ENCODE results near the gene ARHGEF39.
A peak's percentile ranks its signal among the peaks of the same experiment; 100 is the strongest.

ARHGEF39 gene

DNA sequence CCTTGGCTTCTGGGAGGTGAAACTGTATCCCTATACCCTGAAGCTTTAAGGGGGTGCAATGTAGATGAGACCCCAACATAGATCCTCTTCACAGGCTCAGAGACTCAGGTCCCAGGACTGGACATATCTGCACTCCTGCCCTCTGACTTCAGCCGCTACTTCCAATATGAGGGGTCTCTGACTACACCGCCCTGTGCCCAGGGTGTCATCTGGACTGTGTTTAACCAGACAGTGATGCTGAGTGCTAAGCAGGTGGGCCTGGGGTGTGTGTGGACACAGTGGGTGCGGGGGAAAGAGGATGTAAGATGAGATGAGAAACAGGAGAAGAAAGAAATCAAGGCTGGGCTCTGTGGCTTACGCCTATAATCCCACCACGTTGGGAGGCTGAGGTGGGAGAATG, 14.1 kb upstream of the ARHGEF39 start:
- DNase-seq (ENCODE audit: low spot score) (no peak), FAIRE-seq (no peak)

DNA sequence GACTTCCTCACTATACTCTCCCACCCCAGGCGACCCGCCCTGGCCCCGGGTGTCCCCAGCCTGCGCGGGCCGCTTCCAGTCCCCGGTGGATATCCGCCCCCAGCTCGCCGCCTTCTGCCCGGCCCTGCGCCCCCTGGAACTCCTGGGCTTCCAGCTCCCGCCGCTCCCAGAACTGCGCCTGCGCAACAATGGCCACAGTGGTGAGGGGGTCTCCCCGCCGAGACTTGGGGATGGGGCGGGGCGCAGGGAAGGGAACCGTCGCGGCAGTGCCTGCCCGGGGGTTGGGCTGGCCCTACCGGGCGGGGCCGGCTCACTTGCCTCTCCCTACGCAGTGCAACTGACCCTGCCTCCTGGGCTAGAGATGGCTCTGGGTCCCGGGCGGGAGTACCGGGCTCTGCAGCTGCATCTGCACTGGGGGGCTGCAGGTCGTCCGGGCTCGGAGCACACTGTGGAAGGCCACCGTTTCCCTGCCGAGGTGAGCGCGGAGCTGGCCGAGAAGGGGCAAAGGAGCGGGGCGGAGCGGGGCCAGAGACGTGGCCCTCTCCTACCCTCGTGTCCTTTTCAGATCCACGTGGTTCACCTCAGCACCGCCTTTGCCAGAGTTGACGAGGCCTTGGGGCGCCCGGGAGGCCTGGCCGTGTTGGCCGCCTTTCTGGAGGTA, 10.9 kb upstream of the ARHGEF39 start:
- DNase-seq (ENCODE audit: low spot score) = no peak
- FAIRE-seq = no peak

DNA sequence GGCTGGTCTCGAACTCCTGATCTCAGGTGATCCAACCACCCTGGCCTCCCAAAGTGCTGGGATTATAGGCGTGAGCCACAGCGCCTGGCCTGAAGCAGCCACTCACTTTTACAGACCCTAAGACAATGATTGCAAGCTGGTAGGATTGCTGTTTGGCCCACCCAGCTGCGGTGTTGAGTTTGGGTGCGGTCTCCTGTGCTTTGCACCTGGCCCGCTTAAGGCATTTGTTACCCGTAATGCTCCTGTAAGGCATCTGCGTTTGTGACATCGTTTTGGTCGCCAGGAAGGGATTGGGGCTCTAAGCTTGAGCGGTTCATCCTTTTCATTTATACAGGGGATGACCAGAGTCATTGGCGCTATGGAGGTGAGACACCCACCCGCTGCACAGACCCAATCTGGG, 10.2 kb upstream of the ARHGEF39 start:
- DNase-seq (ENCODE audit: low spot score) = no peak
- no peak for FAIRE-seq

DNA sequence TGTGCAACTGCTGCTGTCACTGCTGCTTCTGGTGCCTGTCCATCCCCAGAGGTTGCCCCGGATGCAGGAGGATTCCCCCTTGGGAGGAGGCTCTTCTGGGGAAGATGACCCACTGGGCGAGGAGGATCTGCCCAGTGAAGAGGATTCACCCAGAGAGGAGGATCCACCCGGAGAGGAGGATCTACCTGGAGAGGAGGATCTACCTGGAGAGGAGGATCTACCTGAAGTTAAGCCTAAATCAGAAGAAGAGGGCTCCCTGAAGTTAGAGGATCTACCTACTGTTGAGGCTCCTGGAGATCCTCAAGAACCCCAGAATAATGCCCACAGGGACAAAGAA, 9.0 kb upstream of the ARHGEF39 start:
- FAIRE-seq (no peak), DNase-seq (ENCODE audit: low spot score) (no peak)

DNA sequence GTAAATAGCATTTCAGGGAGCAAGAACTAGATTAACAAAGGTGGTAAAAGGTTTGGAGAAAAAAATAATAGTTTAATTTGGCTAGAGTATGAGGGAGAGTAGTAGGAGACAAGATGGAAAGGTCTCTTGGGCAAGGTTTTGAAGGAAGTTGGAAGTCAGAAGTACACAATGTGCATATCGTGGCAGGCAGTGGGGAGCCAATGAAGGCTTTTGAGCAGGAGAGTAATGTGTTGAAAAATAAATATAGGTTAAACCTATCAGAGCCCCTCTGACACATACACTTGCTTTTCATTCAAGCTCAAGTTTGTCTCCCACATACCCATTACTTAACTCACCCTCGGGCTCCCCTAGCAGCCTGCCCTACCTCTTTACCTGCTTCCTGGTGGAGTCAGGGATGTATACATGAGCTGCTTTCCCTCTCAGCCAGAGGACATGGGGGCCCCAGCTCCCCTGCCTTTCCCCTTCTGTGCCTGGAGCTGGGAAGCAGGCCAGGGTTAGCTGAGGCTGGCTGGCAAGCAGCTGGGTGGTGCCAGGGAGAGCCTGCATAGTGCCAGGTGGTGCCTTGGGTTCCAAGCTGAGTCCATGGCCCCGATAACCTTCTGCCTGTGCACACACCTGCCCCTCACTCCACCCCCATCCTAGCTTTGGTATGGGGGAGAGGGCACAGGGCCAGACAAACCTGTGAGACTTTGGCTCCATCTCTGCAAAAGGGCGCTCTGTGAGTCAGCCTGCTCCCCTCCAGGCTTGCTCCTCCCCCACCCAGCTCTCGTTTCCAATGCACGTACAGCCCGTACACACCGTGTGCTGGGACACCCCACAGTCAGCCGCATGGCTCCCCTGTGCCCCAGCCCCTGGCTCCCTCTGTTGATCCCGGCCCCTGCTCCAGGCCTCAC, 8.4 kb upstream of the ARHGEF39 start, which contains the start of gene CA9:
Gene CA9, plus strand, starts transcription at position 797 of the 893 bp plus-strand sequence. Its CDS starts 32 bp downstream, at position 829.
- DNase-seq (ENCODE audit: low spot score) (peak; percentile 44), FAIRE-seq (no peak)

DNA sequence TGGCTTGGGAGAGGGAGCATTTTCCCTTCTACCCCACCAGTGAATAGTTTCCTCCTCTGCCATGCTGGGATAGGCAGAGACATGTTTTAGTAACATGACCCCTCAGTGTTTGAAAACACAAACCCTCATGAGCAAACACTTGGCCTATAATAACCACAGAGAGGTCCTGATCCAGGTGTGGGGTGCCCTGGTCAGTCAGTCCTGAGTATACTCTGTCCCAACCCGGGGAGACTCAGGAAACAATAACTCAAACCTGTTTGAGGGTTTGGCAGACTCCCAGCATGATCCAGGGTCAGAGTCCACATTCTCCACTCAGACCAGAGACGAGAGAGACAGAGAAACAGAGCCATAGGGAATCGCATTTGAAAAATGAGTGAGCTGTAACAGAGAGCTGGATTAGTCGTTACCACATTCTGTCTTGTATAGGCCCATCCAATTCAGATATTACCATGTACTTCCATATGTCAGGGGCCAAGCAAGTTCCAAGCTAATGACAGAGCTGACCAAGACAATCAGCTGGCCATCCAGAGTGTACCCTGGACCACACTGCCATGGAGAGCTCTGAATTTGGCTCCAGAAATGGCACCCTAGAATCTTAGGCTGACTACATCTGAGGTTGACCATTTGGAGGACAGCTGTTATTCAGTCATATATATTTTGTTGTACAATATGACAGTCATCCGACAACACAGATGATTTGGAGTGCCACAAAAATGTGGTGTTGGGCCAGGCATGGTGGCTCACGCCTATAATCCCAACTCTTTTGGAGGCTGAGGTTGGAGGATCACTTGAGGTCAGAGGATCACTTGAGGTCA, 4.5 kb upstream of the ARHGEF39 start:
- no peak for DNase-seq (ENCODE audit: low spot score)

DNA sequence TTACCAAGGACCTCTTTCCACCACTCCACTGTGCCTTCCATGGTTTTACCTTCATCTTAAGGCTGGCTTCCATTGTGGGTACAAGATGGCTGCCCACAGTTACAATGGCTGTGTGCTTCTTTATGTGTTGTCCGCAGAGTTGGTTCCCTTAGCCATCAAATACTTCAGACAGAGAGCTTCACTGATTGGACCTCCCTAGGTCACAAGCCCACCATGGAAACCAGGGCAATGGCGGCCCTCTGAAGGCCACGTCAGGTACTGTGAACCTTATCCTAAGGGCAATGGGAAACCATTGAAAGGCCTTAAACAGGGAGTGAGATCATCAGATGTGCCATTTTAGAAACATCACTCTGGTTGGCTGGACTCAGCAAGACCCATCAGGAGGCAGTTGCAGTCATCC, 2.9 kb upstream of the ARHGEF39 start:
- FAIRE-seq (no peak), DNase-seq (ENCODE audit: low spot score) (no peak)

More for the DNA sequence above, 4.5 kb upstream of the ARHGEF39 start:
- FAIRE-seq = no peak

DNA sequence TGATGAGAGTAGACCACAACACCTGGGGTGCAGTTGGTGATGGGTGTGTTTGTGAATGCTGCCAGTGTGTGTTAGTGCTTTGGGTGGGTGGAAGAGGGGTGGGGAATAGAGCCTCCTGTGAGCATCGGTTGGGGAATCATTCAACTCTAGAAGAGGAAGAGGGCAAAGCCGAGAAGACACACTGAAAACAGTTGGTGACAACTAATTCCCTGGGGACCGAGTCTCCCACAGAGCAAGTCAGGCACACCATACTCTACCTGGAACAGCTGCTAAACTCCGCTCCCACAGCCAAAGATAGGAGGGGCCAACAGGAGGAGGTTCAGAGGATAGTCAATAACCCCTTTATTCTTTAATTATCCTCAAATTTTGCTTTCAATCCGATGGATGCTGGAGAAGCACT, 1.6 kb upstream of the ARHGEF39 start:
- no peak for FAIRE-seq
- DNase-seq (ENCODE audit: low spot score) = no peak

DNA sequence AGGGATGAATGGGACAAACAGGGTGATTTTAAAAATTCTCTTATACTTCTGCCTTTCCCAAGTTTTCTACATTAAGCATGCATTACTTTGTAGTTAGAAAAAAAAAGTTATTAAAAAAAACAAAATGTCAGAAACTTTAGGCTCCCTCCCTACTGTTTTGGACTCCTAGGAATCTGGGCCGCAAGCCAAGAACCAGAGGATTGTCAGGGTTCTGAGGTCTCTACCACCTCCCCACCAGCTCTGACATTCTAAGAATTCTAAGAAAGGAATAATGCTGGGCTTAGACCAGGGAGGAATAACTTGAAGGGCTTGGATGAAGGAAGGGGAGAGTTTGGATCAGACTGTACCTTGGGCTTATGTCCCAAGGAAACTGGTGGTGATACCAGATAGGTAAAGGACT, 1.1 kb upstream of the ARHGEF39 start:
- no peak for DNase-seq (ENCODE audit: low spot score)
- FAIRE-seq = no peak

DNA sequence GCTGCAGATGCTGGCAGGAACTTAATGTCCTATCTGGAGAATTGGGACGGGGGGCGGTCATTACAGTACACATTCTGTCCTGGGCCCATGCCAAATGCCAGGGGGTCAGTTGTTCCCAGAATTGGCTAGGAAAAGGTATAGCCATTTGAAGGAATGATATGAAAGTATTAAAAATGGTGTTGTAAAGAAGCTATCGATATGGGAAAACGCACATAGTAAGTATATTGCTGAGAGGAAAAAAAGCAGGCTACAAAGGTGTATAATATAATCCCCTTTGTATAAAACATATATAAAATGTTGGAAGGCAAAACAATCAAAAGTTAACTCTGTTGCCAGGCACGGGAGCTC, 450 bp upstream of the ARHGEF39 start:
- peak; percentile 5 for FAIRE-seq
- DNase-seq (ENCODE audit: low spot score) = no peak

DNA sequence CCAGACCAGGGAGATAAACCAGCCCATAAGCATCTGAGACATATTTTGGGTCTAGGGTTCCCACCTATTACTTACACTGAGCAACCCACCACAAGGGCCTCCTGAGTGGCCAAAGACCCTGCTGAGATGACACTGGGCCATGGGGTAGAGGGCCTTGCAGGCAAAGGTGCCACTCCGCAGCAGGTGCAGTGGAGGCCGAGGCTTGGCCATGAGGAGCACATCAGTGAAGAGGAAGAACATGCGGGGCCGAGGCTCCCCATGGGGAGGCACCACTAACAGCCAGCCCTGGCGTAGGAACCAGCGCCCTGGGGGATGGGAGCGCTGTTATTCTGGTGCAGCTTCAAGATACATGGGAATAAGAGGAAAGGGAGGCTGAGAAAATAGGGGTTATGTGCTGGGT, 2.6 kb downstream of the ARHGEF39 start:
- FAIRE-seq = no peak

DNA sequence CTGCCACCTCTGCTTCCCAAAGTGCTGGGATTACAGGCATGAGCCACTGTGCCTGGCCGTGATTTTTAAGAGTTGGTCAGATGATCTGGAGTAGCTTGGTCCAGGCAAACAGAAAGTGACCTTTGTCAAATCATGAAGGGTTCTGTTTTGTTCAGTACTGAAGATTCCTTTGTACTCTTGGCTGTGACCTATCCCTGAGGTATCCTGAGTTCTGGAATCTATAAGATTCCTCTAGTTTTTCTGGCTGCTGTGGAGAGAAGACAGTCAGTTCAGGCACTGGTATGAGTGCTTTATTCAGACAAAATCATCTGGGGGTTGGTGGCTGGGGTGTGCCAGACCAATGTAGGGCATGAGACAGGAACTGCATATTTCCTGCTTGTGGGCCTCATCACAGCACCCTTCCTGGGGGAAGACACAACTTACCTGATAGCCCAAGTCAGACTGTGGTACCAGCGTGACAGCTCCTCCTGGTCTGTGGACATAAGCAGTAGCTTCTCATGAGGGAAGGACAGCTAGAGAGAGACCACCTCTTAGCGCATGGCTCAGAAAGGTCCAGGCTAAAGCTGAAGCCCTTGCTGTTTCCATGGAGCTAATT, 3.1 kb downstream of the ARHGEF39 start:
- DNase-seq (ENCODE audit: low spot score) (no peak), FAIRE-seq (no peak)

More for the DNA sequence above, 2.6 kb downstream of the ARHGEF39 start:
- DNase-seq (ENCODE audit: low spot score) = no peak

DNA sequence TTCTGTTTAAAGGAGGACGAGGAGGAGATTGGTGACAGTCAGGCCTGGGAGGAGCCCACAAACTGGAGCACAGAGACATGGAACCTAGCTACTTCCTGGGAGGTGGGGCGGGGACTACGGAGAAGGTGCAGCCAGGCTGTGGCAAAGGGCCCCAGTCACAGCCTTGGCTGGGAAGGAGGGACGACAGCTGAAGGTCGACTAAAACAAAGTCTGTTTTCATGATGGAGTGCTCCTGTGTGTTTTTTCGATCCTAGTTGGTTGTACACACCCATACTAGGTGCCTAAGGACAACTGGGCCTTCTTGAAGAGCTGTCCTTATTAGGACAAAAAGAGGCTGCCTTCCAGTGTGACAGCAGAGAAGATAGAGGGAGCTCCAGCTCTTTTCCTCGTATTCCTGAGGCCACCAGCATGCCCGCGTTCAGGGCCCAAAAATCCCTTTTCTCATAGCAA, 4.0 kb downstream of the ARHGEF39 start:
- no peak for DNase-seq (ENCODE audit: low spot score)
- no peak for FAIRE-seq

DNA sequence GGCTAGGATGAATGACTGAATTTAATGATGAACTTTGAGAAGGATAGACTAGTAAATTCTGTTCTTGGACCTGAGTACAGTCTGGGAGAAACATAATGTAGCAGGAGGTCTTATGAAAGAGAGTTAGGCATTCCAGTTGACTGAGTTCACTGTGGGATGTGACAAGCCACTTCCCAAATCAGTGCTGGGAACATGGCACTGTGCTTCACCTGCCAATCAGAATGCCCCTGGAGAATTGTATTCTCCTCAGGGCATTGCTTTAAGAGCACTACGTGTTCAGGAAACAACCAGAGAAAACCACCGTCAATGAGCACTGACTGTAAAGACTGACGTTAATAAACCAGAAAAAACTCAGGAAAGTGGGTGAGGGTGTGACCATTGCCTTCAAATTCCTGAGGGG, 5.7 kb downstream of the ARHGEF39 start:
- DNase-seq (ENCODE audit: low spot score) (no peak), FAIRE-seq (no peak)

DNA sequence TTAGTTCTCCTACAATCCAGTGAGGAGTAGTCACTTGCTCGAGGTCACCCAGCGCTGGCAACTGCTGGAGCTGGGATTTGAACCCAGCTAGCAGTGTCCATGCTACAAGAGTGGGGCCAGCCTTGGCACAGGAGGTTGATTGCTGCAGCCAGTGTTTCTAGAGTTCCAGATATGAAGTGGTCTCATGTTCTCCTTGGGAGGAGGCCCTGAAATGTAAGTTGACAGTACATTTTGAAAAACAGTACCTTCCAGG, 6.1 kb downstream of the ARHGEF39 start:
- no peak for FAIRE-seq

DNA sequence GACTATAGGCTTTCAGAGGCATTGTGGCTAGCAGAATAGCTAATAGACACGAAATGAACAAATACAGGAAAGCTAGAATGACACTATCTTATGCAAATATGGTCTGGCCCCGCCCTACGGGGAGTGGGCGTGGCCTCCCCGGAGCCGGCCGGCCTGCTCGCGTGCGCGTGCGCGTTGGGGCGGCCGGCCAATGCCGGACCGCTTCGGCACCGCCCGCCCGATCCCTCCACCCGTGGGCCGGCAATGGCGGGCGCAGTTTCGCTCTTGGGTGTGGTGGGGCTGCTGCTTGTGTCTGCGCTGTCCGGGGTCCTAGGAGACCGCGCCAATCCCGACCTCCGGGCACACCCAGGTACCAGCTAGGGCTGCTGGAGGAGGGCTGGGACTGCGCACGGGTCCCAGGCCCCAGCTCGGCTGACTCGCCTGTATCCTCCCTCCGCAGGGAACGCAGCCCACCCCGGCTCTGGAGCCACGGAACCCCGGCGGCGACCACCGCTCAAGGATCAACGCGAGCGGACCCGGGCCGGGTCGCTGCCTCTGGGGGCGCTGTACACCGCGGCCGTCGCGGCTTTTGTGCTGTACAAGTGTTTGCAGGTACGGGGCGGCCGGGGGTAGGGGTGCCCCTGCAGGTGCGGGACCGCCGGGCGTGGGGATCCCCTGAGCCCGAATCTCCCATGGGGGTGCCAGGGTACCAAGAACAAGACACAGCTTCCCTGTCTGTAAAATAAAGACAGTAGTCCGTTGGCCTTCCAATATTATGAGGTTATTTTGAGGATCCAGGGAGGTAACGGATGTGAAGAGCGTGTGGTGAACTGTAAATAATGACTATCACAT, 6.6 kb downstream of the ARHGEF39 start, which contains the start of gene CCDC107:
Gene CCDC107, plus strand, starts transcription at position 156 of the 831 bp plus-strand sequence. Its CDS starts 88 bp downstream, at position 244.
- peak; percentile 75 for FAIRE-seq
- peak; percentile 97 for DNase-seq (ENCODE audit: low spot score)

More for the DNA sequence above, 6.1 kb downstream of the ARHGEF39 start:
- DNase-seq (ENCODE audit: low spot score) = no peak

DNA sequence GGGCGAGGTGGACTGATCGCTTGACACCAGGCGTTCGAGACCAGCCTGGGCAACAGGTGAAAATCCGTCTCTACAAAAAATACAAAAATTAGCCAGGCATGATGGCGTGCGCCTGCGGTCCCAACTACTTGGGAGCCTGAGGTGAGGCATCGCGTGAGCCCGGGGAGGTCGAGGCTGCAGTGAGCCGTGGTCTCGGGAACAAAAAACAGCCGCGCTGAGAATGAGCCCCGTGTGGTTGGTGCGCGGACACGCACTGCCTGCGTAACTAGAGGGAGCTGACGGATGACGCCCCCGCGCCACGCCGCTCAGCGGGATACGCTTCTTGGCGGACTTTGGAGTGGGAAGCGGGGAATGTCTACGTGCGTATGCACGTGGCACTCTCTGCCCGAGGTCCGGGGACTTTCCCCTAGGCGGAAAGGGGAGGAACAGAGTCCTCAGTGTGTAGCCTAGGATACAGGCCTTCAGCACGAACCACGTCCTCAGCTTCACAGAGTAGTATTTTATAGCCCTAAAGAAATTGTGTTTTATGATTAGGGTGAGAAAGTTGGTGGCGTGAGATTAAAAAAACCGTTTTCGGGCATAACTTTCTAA, 7.4 kb downstream of the ARHGEF39 start, which contains the start of gene RMRP:
Gene RMRP, minus strand, starts transcription at position 474 of the 591 bp plus-strand sequence.
- peak; percentile 95 for DNase-seq (ENCODE audit: low spot score)
- FAIRE-seq = peak; percentile 9

DNA sequence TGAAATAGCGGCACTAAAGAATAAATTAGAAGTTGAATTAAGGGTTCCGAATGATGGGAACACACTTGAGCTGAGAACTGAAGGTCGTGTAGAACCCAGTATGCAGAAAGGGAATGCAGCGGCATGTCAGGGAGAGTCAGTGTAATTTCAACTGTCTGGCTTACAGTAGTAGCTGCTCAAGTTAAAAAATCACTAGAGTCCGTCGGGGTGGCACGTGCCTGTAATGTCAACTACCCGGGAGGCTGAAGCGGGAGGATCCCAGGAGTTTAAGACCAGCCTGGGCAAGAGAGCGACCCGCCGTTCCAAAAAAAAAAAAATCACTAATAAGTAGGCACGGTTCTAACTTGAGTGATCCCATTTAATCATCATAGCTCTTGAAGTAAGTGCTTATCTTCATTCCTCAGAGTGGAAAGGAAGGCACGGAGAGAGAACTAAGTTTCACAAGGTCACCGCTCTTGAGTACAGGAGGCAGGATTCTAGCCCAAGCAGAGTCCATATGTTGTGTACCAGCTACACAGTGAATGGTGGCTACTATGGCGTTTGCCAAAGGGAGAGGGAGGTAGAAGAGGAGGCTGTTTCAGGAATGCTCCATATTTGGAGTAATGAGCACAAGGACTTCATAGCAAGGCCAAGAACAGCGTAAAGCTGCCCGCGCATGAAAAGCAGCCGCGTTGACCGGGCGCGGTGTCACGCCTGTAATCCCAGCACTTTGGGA, 8.0 kb downstream of the ARHGEF39 start:
- no peak for DNase-seq (ENCODE audit: low spot score)
- FAIRE-seq = no peak

DNA sequence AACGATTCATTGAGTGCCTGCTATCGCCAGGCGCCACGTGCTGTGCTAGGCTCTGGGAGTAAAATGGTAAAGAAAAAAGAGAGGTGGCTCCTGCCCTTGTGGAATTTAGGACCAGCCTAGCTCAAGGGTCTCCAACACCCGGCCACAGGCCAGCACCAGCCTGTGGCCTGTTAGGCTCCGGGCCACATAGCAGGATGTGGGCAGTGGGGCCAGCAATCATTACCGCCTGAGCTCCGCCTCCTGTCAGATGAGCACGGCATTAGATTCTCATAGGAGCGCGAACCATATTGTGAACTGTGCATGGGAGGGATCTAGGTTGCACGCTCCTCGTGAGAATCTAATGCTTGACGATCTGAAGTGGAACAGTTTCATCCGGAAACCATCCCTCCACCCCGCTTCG, 8.6 kb downstream of the ARHGEF39 start:
- FAIRE-seq = no peak
- no peak for DNase-seq (ENCODE audit: low spot score)

DNA sequence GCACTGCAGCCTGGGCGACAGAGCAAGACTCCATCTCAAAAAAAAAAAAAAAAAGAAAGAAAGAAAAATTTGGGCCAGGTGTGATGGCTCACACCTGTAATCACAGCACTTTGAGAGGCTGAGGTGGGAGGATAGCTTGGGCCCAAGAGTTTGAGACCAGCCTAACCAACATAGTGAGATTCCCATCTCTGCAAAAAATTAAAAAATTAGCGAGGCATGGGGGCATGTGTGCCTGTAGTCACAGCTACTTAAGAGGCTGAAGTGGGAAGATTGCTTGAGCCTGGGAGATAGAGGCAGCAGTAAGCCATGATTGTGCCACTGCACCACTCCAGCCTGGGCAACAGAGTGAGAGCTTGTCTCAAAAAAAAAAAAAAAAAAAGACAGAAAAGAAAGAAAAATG, 11.4 kb downstream of the ARHGEF39 start:
- DNase-seq (ENCODE audit: low spot score) (no peak), FAIRE-seq (no peak)

All from urothelium cell line (cell line).